Fibroblast of lung (primary cell): ENCODE results near the gene HSPB6.

Experiments
- EZH2 ChIP-seq: IDR thresholded peaks from 2 replicates; pipeline ENCODE4 v1.5.1; 2012; ENCODE audit warnings: low read length, control low read depth, mild to moderate bottlenecking; ENCODE audit errors: missing control alignments
- TF ChIP-seq, protein P1 (sequence below), 2 donors: IDR thresholded peaks in 1 of 2; conservative IDR thresholded peaks in 1 of 2; 1 replicate in 1 of 2; 2 replicates in 1 of 2; pipeline ENCODE4 v1.5.1; 2011 to 2012; ENCODE audit warnings: low read length in 2 of 2, control low read depth in 1 of 2, inconsistent platforms in 1 of 2, low read depth in 1 of 2, mild to moderate bottlenecking in 1 of 2

DNA sequence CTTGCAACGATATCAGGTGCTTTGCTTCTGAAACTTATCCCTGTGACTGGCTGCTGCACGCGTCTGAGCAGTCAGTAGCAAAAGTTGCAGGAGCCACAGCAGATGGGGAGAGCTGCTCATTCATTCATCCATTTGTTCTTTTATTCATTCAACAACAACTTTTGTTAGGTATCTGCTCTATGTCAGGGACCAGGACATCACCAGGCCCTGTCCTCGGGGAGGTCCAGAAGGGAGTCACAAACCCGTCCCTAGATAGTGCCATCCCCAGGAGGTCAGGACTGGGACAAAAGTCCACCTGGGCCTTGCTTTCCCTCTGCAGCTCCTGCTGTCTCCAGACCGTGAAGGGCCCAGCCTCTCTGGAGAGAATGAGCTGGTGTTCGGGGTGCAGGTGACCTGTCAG lies 21.1 kb upstream of the HSPB6 start:
- TF ChIP-seq, protein P1, sequence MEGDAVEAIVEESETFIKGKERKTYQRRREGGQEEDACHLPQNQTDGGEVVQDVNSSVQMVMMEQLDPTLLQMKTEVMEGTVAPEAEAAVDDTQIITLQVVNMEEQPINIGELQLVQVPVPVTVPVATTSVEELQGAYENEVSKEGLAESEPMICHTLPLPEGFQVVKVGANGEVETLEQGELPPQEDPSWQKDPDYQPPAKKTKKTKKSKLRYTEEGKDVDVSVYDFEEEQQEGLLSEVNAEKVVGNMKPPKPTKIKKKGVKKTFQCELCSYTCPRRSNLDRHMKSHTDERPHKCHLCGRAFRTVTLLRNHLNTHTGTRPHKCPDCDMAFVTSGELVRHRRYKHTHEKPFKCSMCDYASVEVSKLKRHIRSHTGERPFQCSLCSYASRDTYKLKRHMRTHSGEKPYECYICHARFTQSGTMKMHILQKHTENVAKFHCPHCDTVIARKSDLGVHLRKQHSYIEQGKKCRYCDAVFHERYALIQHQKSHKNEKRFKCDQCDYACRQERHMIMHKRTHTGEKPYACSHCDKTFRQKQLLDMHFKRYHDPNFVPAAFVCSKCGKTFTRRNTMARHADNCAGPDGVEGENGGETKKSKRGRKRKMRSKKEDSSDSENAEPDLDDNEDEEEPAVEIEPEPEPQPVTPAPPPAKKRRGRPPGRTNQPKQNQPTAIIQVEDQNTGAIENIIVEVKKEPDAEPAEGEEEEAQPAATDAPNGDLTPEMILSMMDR (conservative IDR thresholded peaks at IDR 0.05 in 1 of 2, IDR thresholded peaks at IDR 0.05 in 1 of 2; ENCODE audit: low read depth in 1 of 2, low read length in 2 of 2) = no peak
- TF ChIP-seq EZH2 = no peak
